Loucy (cell line): ENCODE results near the gene RNU4-1.

Source experiments
- CTCF ChIP-seq: fragments of 200-600 bp; sonication (generic); conservative IDR thresholded peaks from 2 replicates; pipeline ENCODE4 v1.5.1; 2014; ENCODE audit warnings: mild to moderate bottlenecking, antibody characterized with exemption, low read length
- EZH2phosphoT487 ChIP-seq: fragments of 200-600 bp; IDR thresholded peaks from 2 replicates; pipeline ENCODE4 v1.6.1; 2018; ENCODE audit warnings: antibody characterized with exemption, mild to moderate bottlenecking, moderate library complexity, borderline replicate concordance

- TF ChIP-seq CTCF = no peak
- no peak for TF ChIP-seq EZH2phosphoT487
Measured at GRCh38 chr12:120283318-120283717, 9.7 kb downstream of the RNU4-1 start.
